Measurements from ENCODE around the gene HNF1B. TPM values are rescaled to one million over a fixed set of nuclear protein-coding genes. Genes with fewer than 3 reads are reported as not detected.

Gene HNF1B
- total RNA-seq, 1 experiment from 2014 or later, result 2.0 TPM

- Histone ChIP-seq H3K9me2 (replicated peaks; ENCODE audit: low read length) (no peaks in the 10 kb centered on the region), H3K36me3 (ENCODE audit: low read depth, low read length) (no peaks in the 10 kb centered on the region), H3K4me2 (ENCODE audit: low read length) (no peak overlapping the region), H3K9me3 (ENCODE audit: low read length) (no peaks in the 10 kb centered on the region), H3K4me1 (ENCODE audit: insufficient read depth, low read length) (peaks cover 13% of the 10 kb centered on the region), H3K27me3 (ENCODE audit: low read length) (no peaks in the 10 kb centered on the region), H3K9ac (ENCODE audit: low read length) (no peak overlapping the region), H3K27ac (ENCODE audit: low read length) (no peak overlapping the region), H3K4me3 (ENCODE audit: low read length) (no peak overlapping the region), H2AFZ (ENCODE audit: low read length) (no peak overlapping the region), H4K20me1 (ENCODE audit: low read length) (no peaks in the 10 kb centered on the region), H3F3A (ENCODE audit: low read length, unreplicated experiment) (no peaks in the 10 kb centered on the region), H3K79me2 (ENCODE audit: low read length) (no peaks in the 10 kb centered on the region)
- intact Hi-C loops (cut with micrococcal nuclease), result no loop called here
- CTCF ChIA-PET, result no interaction called here
- ATAC-seq, result no peak
- POLR2A ChIA-PET (ENCODE audit: unreplicated experiment), result no interaction called here
- DNase-seq, result no peak
- TF ChIP-seq EZH2phosphoT487 (IDR thresholded peaks at IDR 0.05; ENCODE audit: borderline replicate concordance, low read length) (no peak), CTCF (conservative IDR thresholded peaks at IDR 0.05; ENCODE audit: low read depth, low read length) (no peak), EZH2 (IDR thresholded peaks at IDR 0.05; ENCODE audit: low read length, unreplicated experiment) (no peak)
- no TSS peak for BruUV-seq (replicated peaks)
Observed at GRCh38 chr17:37756051-37756450, 11.2 kb upstream of the HNF1B start.

- no peaks in the 10 kb centered on the region for H3K9me2 ChIP-seq (replicated peaks; ENCODE audit: low read length)
- intact Hi-C loops (cut with micrococcal nuclease), result no loop called here
- H3K79me2 ChIP-seq (ENCODE audit: low read length), result no peaks in the 10 kb centered on the region
- no peak overlapping the region for H3K9ac ChIP-seq (ENCODE audit: low read length)
- H3K27me3 ChIP-seq (ENCODE audit: low read length), result no peaks in the 10 kb centered on the region
- DNase-seq, result no peak
- POLR2A ChIA-PET (ENCODE audit: unreplicated experiment), result no interaction called here
- H3K27ac ChIP-seq (ENCODE audit: low read length), result no peak overlapping the region
- H3K4me2 ChIP-seq (ENCODE audit: low read length), result no peak overlapping the region
- H3K4me3 ChIP-seq (ENCODE audit: low read length), result no peak overlapping the region
- H2AFZ ChIP-seq (ENCODE audit: low read length), result no peak overlapping the region
- H3K4me1 ChIP-seq (ENCODE audit: insufficient read depth, low read length), result peaks cover 13% of the 10 kb centered on the region
- H4K20me1 ChIP-seq (ENCODE audit: low read length), result no peaks in the 10 kb centered on the region
- no peak for ATAC-seq
- no peak for TF ChIP-seq EZH2 (IDR thresholded peaks at IDR 0.05; ENCODE audit: low read length, unreplicated experiment)
- TF ChIP-seq EZH2phosphoT487 (IDR thresholded peaks at IDR 0.05; ENCODE audit: borderline replicate concordance, low read length), result no peak
- TF ChIP-seq CTCF (conservative IDR thresholded peaks at IDR 0.05; ENCODE audit: low read depth, low read length), result no peak
- CTCF ChIA-PET, result no interaction called here
- H3K36me3 ChIP-seq (ENCODE audit: low read depth, low read length), result no peaks in the 10 kb centered on the region
- no peaks in the 10 kb centered on the region for H3F3A ChIP-seq (ENCODE audit: low read length, unreplicated experiment)
- H3K9me3 ChIP-seq (ENCODE audit: low read length), result no peaks in the 10 kb centered on the region
- BruUV-seq (replicated peaks), result no TSS peak
Observed at GRCh38 chr17:37755455-37755854, 10.6 kb upstream of the HNF1B start.

- no peaks in the 10 kb centered on the region for H3K9me3 ChIP-seq (ENCODE audit: low read length)
- no peak for ATAC-seq
- no peak for DNase-seq
- H2AFZ ChIP-seq (ENCODE audit: low read length), result no peak overlapping the region
- BruUV-seq (replicated peaks), result no TSS peak
- H3K36me3 ChIP-seq (ENCODE audit: low read depth, low read length), result no peaks in the 10 kb centered on the region
- no peak overlapping the region for H3K27ac ChIP-seq (ENCODE audit: low read length)
- POLR2A ChIA-PET (ENCODE audit: unreplicated experiment), result no interaction called here
- H3K4me2 ChIP-seq (ENCODE audit: low read length), result no peak overlapping the region
- no peaks in the 10 kb centered on the region for H3F3A ChIP-seq (ENCODE audit: low read length, unreplicated experiment)
- no peaks in the 10 kb centered on the region for H3K79me2 ChIP-seq (ENCODE audit: low read length)
- CTCF ChIA-PET, result no interaction called here
- no peak overlapping the region for H3K9ac ChIP-seq (ENCODE audit: low read length)
- intact Hi-C loops (cut with micrococcal nuclease), result no loop called here
- no peaks in the 10 kb centered on the region for H3K27me3 ChIP-seq (ENCODE audit: low read length)
- no peaks in the 10 kb centered on the region for H3K9me2 ChIP-seq (replicated peaks; ENCODE audit: low read length)
- H3K4me1 ChIP-seq (ENCODE audit: insufficient read depth, low read length), result peaks cover 13% of the 10 kb centered on the region
- TF ChIP-seq CTCF (conservative IDR thresholded peaks at IDR 0.05; ENCODE audit: low read depth, low read length) (no peak), EZH2phosphoT487 (IDR thresholded peaks at IDR 0.05; ENCODE audit: borderline replicate concordance, low read length) (no peak), EZH2 (IDR thresholded peaks at IDR 0.05; ENCODE audit: low read length, unreplicated experiment) (no peak)
- H4K20me1 ChIP-seq (ENCODE audit: low read length), result no peaks in the 10 kb centered on the region
- H3K4me3 ChIP-seq (ENCODE audit: low read length), result no peak overlapping the region
Observed at GRCh38 chr17:37754363-37754762, 9.5 kb upstream of the HNF1B start.

Data from PC-3 (cell line).